ENCODE measurements around the gene CDH24. TPM values are rescaled to one million over a fixed set of nuclear protein-coding genes. Genes with fewer than 3 reads are reported as not detected.

The CDH24 gene
- polyA plus RNA-seq, 1 donor from 2014 or later, result 31.7 TPM

Other genes with a start within 250 kb of the CDH24 start
- not detected in 2 replicates for gene SLC7A7, start 242.1 kb downstream of the CDH24 start, polyA plus RNA-seq
- gene MRPL52, start 227.6 kb downstream of the CDH24 start, polyA plus RNA-seq, result 87.9 and 161 TPM in 2 replicates
- gene MMP14, start 220.9 kb downstream of the CDH24 start, polyA plus RNA-seq, result 0.30 and 1.5 TPM in 2 replicates
- 0.22 and 1.1 TPM in 2 replicates for gene LRP10, start 185.8 kb downstream of the CDH24 start, polyA plus RNA-seq
- 28.6 and 31.1 TPM in 2 replicates for gene REM2, start 174.3 kb downstream of the CDH24 start, polyA plus RNA-seq
- 83.7 and 96.7 TPM in 2 replicates for gene RBM23, start 138.4 kb downstream of the CDH24 start, polyA plus RNA-seq
- 102 and 114 TPM in 2 replicates for gene PRMT5, start 128.1 kb downstream of the CDH24 start, polyA plus RNA-seq
- gene HAUS4, start 100.4 kb downstream of the CDH24 start, polyA plus RNA-seq, result 3.2 and 12.1 TPM in 2 replicates
- 0.52 and 1.9 TPM in 2 replicates for gene AJUBA, start 75.0 kb downstream of the CDH24 start, polyA plus RNA-seq
- gene C14orf93, start 47.4 kb downstream of the CDH24 start, polyA plus RNA-seq, result 4.7 and 7.1 TPM in 2 replicates
- gene PSMB5, start 22.6 kb downstream of the CDH24 start, polyA plus RNA-seq, result 147 and 168 TPM in 2 replicates
- gene PSMB11, start 15.3 kb downstream of the CDH24 start, polyA plus RNA-seq, result not detected in 2 replicates
- 132 and 143 TPM in 2 replicates for gene ACIN1, start 37.6 kb upstream of the CDH24 start, polyA plus RNA-seq
- gene C14orf119, start 38.0 kb upstream of the CDH24 start, polyA plus RNA-seq, result 23.3 and 26.4 TPM in 2 replicates
- gene CIROP, start 47.5 kb upstream of the CDH24 start, polyA plus RNA-seq, result not detected in 2 replicates
- gene CEBPE, start 61.7 kb upstream of the CDH24 start, polyA plus RNA-seq, result not detected in 2 replicates
- 0.21 and 1.7 TPM in 2 replicates for gene SLC7A8, start 126.1 kb upstream of the CDH24 start, polyA plus RNA-seq
- not detected in 2 replicates for gene RNF212B, start 180.4 kb upstream of the CDH24 start, polyA plus RNA-seq
- 4.4 and 6.6 TPM in 2 replicates for gene HOMEZ, start 228.6 kb upstream of the CDH24 start, polyA plus RNA-seq
- 16.1 and 17.2 TPM in 2 replicates for gene PPP1R3E, start 245.3 kb upstream of the CDH24 start, polyA plus RNA-seq
- gene BCL2L2, start 249.3 kb upstream of the CDH24 start, polyA plus RNA-seq, result 35.8 and 50.8 TPM in 2 replicates